ENCODE measurements around the gene PKDREJ. TPM values are rescaled to one million over a fixed set of nuclear protein-coding genes. Genes with fewer than 3 reads are reported as not detected.

Gene PKDREJ
- total RNA-seq, 1 experiment from 2014 or later = not detected

DNA sequence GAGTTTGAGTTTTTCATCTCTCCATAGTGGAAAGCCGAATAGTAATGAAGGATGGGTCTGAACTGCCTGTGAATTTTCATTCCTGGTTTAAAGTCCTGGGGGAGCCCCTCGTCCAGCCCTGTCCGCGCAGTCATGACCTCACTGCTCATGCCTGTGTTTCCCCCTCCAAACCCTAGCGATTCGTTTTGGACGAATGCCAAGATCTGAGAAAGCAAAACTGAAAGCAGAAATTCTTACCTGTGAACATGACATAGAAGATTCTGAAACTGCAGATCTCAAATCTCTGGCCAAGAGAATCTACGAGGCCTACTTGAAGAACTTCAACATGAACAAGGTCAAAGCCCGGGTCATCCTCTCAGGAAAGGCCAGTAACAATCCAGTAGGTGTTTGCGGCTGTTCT is 43.5 kb downstream of the PKDREJ start:
- BruUV-seq (replicated peaks) = no TSS peak

GRCh38 chr22:46214616-46215015 is 48.5 kb downstream of the PKDREJ start:
- Mint-ChIP-seq H3K4me3 (ENCODE audit: unreplicated experiment) (no peak overlapping the region), H3K36me3 (ENCODE audit: insufficient read depth, unreplicated experiment) (peaks cover 26% of the 10 kb centered on the region), H3K4me1 (ENCODE audit: insufficient read depth, unreplicated experiment) (no peaks in the 10 kb centered on the region), H3K27ac (ENCODE audit: low read depth, unreplicated experiment) (no peak overlapping the region), H3K9me3 (ENCODE audit: unreplicated experiment) (peaks cover 10% of the 10 kb centered on the region), H3K27me3 (ENCODE audit: insufficient read depth, unreplicated experiment) (no peaks in the 10 kb centered on the region)
- intact Hi-C loops (cut with micrococcal nuclease) = no loop called here
- POLR2A ChIA-PET = no interaction called here
- no TSS peak for BruUV-seq (replicated peaks)
- CTCF ChIA-PET = no interaction called here
- no peak for DNase-seq (ENCODE audit: unreplicated experiment)
- TF ChIP-seq CTCF (IDR thresholded peaks at IDR 0.05; ENCODE audit: unreplicated experiment) = no peak

More for the DNA sequence above, 43.5 kb downstream of the PKDREJ start:
- no peak for TF ChIP-seq CTCF (IDR thresholded peaks at IDR 0.05; ENCODE audit: unreplicated experiment)
- DNase-seq (ENCODE audit: unreplicated experiment) = no peak
- POLR2A ChIA-PET = no interaction called here
- Mint-ChIP-seq H3K4me1 (ENCODE audit: insufficient read depth, unreplicated experiment) (no peaks in the 10 kb centered on the region), H3K4me3 (ENCODE audit: unreplicated experiment) (no peak overlapping the region), H3K27ac (ENCODE audit: low read depth, unreplicated experiment) (no peak overlapping the region), H3K9me3 (ENCODE audit: unreplicated experiment) (no peaks in the 10 kb centered on the region), H3K27me3 (ENCODE audit: insufficient read depth, unreplicated experiment) (no peaks in the 10 kb centered on the region), H3K36me3 (ENCODE audit: insufficient read depth, unreplicated experiment) (peaks cover 34% of the 10 kb centered on the region)
- intact Hi-C loops (cut with micrococcal nuclease) = no loop called here
- CTCF ChIA-PET = no interaction called here

DNA sequence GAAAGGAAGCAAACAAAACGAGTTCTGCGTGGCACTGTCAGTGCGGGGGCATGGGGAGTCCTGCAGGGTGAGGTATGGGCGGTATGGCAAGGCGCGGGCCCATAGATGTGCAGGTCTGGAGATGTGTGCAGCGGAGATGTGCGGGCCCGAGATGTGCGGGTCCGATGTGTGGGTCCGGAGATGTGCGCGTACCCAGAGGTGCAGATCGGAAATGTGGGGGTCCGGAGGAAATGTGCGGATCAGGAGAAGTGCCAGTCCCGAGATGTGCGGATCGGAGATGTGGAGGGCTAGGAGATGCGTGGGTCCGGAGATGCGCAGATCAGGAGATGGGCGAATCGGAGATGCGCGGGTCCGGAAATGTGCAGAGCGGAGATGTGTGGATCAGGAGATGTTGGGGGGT is 49.0 kb downstream of the PKDREJ start:
- no peak overlapping the region for H3K27ac Mint-ChIP-seq (ENCODE audit: low read depth, unreplicated experiment)
- CTCF ChIA-PET = no interaction called here
- peaks cover 14% of the 10 kb centered on the region for H3K9me3 Mint-ChIP-seq (ENCODE audit: unreplicated experiment)
- intact Hi-C loops (cut with micrococcal nuclease) = no loop called here
- no peak for DNase-seq (ENCODE audit: unreplicated experiment)
- peaks cover 29% of the 10 kb centered on the region for H3K36me3 Mint-ChIP-seq (ENCODE audit: insufficient read depth, unreplicated experiment)
- H3K27me3 Mint-ChIP-seq (ENCODE audit: insufficient read depth, unreplicated experiment) = no peaks in the 10 kb centered on the region
- BruUV-seq (replicated peaks) = no TSS peak
- no peak for TF ChIP-seq CTCF (IDR thresholded peaks at IDR 0.05; ENCODE audit: unreplicated experiment)
- POLR2A ChIA-PET = no interaction called here
- no peak overlapping the region for H3K4me3 Mint-ChIP-seq (ENCODE audit: unreplicated experiment)
- H3K4me1 Mint-ChIP-seq (ENCODE audit: insufficient read depth, unreplicated experiment) = no peaks in the 10 kb centered on the region

- ChIA-PET POLR2A (no interaction called here), CTCF (interaction anchor here (0.7 kb wide), 1 partner anchor 380 kb away, joined by 5 read pairs; no protein-coding TSS in a partner anchor)
- Mint-ChIP-seq H3K9me3 (ENCODE audit: unreplicated experiment) (peaks cover 24% of the 10 kb centered on the region), H3K36me3 (ENCODE audit: insufficient read depth, unreplicated experiment) (peaks cover 29% of the 10 kb centered on the region), H3K27ac (ENCODE audit: low read depth, unreplicated experiment) (no peak overlapping the region), H3K4me3 (ENCODE audit: unreplicated experiment) (no peak overlapping the region), H3K4me1 (ENCODE audit: insufficient read depth, unreplicated experiment) (no peaks in the 10 kb centered on the region), H3K27me3 (ENCODE audit: insufficient read depth, unreplicated experiment) (no peaks in the 10 kb centered on the region)
- intact Hi-C loops (cut with micrococcal nuclease) = no loop called here
- TF ChIP-seq CTCF (IDR thresholded peaks at IDR 0.05; ENCODE audit: unreplicated experiment) = no peak
- no TSS peak for BruUV-seq (replicated peaks)
- no peak for DNase-seq (ENCODE audit: unreplicated experiment)
Measured at GRCh38 chr22:46213052-46213451, 50.1 kb downstream of the PKDREJ start.
